Hepatocyte (in vitro differentiated cells): ENCODE measurements around the gene ITGB2. TPM values are rescaled to one million over a fixed set of nuclear protein-coding genes. Genes with fewer than 3 reads are reported as not detected.

Experiments used
- DNase-seq: peaks from one replicate; pipeline ENCODE4 v3.0.0-alpha.2; 2016; ENCODE audit warnings: low spot score
- H2AFZ ChIP-seq: fragments of 200-600 bp; sonication (generic); 2 replicates; pipeline ENCODE4 v1.6.0; 2016; ENCODE audit warnings: antibody characterized with exemption, mild to moderate bottlenecking
- H3K27ac ChIP-seq: fragments of 200-600 bp; sonication (generic); 2 replicates; pipeline ENCODE4 v1.5.1; 2016; ENCODE audit warnings: mild to moderate bottlenecking
- H3K27me3 ChIP-seq: fragments of 200-600 bp; sonication (generic); 2 replicates; pipeline ENCODE4 v1.6.1; 2016
- H3K36me3 ChIP-seq: fragments of 200-600 bp; sonication (generic); replicated peaks from 2 replicates; pipeline ENCODE4 v1.5.1; 2016; ENCODE audit warnings: low read depth; ENCODE audit not compliant: insufficient read depth
- H3K4me1 ChIP-seq: fragments of 200-600 bp; sonication (generic); 2 replicates; pipeline ENCODE4 v1.5.1; 2016; ENCODE audit warnings: mild to moderate bottlenecking, moderate library complexity; ENCODE audit not compliant: insufficient read depth
- H3K4me2 ChIP-seq: fragments of 200-600 bp; sonication (generic); 2 replicates; pipeline ENCODE4 v1.6.0; 2016
- H3K4me3 ChIP-seq: fragments of 200-600 bp; sonication (generic); 2 replicates; pipeline ENCODE4 v1.5.1; 2016; ENCODE audit warnings: mild to moderate bottlenecking
- H3K79me2 ChIP-seq: fragments of 200-600 bp; sonication (generic); 2 replicates; pipeline ENCODE4 v1.6.0; 2017; ENCODE audit warnings: mild to moderate bottlenecking
- H3K9me2 ChIP-seq: fragments of 200-600 bp; sonication (generic); replicated peaks from 2 replicates; pipeline ENCODE4 v1.6.0; 2017; ENCODE audit warnings: mild to moderate bottlenecking; ENCODE audit not compliant: insufficient read depth
- H3K9me3 ChIP-seq: fragments of 200-600 bp; sonication (generic); 2 replicates; pipeline ENCODE4 v1.5.1; 2016; ENCODE audit warnings: low read depth, mild to moderate bottlenecking
- H4K20me1 ChIP-seq: fragments of 200-600 bp; sonication (generic); 2 replicates; pipeline ENCODE4 v1.6.0; 2016; ENCODE audit warnings: mild to moderate bottlenecking; ENCODE audit not compliant: insufficient read depth, poor library complexity, severe bottlenecking
- CTCF ChIP-seq: fragments of 200-600 bp; sonication (generic); IDR thresholded peaks from 2 replicates; pipeline ENCODE4 v1.5.1; 2016; ENCODE audit warnings: antibody characterized with exemption, mild to moderate bottlenecking; ENCODE audit not compliant: poor library complexity
- EZH2 ChIP-seq: fragments of 200-600 bp; sonication (generic); IDR thresholded peaks from 2 replicates; pipeline ENCODE4 v1.6.1; 2016; ENCODE audit warnings: antibody characterized with exemption, mild to moderate bottlenecking, borderline replicate concordance
- EZH2phosphoT487 ChIP-seq: fragments of 200-600 bp; sonication (generic); IDR thresholded peaks from one replicate; pipeline ENCODE4 v1.6.1; 2018; ENCODE audit warnings: antibody characterized with exemption, mild to moderate bottlenecking, low read depth, moderate library complexity; ENCODE audit not compliant: unreplicated experiment, severe bottlenecking
- WGBS: methylation state at CpG from one replicate; pipeline ENCODE4 v1.1.6; 2016; ENCODE audit warnings: low lambda C conversion rate; ENCODE audit errors: missing lambda C conversion rate; 5-methylcytosine and 5-hydroxymethylcytosine counted together
- polyA plus RNA-seq: library from polyadenylated mRNA; unstranded; fragments of >200 nt; fragmentation: Nextera tagmentation; extraction: Ambion mirVana; gene quantifications from 2 replicates; pipeline ENCODE4 v1.2.1, GENCODE V29; 2016
- total RNA-seq: library from RNA; depleted of rRNA; stranded (reverse); fragments of >200 nt; gene quantifications from 2 replicates; pipeline ENCODE4 v1.2.3, GENCODE V29; 2014

Gene ITGB2
- total and polyA plus RNA-seq, 2 experiments from 2014 or later = 3.8 to 4.2 TPM

GRCh38 chr21:44870748-44871495, 49.8 kb downstream of the ITGB2 start:
- H3K27ac ChIP-seq = peak overlapping the region; percentile 89
- no peak overlapping the region for H3K4me3 ChIP-seq
- H4K20me1 ChIP-seq = peaks cover 61% of the 10 kb centered on the region
- H3K79me2 ChIP-seq = peaks cover 65% of the 10 kb centered on the region
- H3K9me3 ChIP-seq = no peaks in the 10 kb centered on the region
- H3K9me2 ChIP-seq = no peaks in the 10 kb centered on the region
- no peaks in the 10 kb centered on the region for H3K36me3 ChIP-seq
- peaks cover 37% of the 10 kb centered on the region for H3K4me1 ChIP-seq
- H3K27me3 ChIP-seq = no peaks in the 10 kb centered on the region
- H3K4me2 ChIP-seq = peak overlapping the region; percentile 81
- no peak overlapping the region for H2AFZ ChIP-seq
- TF ChIP-seq EZH2phosphoT487 (no peak), CTCF (no peak), EZH2 (no peak)
- no peak for DNase-seq
- 58% methylated on average over 10 of the region's 10 CpGs for WGBS

- Histone ChIP-seq H4K20me1 (peaks cover 70% of the 10 kb centered on the region), H3K4me2 (peak overlapping the region; percentile 81), H3K9me2 (no peaks in the 10 kb centered on the region), H2AFZ (no peak overlapping the region), H3K4me1 (peaks cover 45% of the 10 kb centered on the region), H3K79me2 (peaks cover 74% of the 10 kb centered on the region), H3K27me3 (no peaks in the 10 kb centered on the region), H3K9me3 (no peaks in the 10 kb centered on the region), H3K4me3 (no peak overlapping the region), H3K36me3 (no peaks in the 10 kb centered on the region), H3K27ac (peak overlapping the region; percentile 89)
- no peak for TF ChIP-seq CTCF
- TF ChIP-seq EZH2 = no peak
- TF ChIP-seq EZH2phosphoT487 = no peak
- WGBS = 47% methylated on average over 19 of the region's 19 CpGs
- DNase-seq = peak; percentile 90
These were observed 50.6 kb downstream of the ITGB2 start for GRCh38 chr21:44869781-44870747.

- Histone ChIP-seq H3K79me2 (peaks cover 88% of the 10 kb centered on the region), H3K27me3 (no peaks in the 10 kb centered on the region), H3K36me3 (no peaks in the 10 kb centered on the region), H2AFZ (no peak overlapping the region), H3K9me3 (no peaks in the 10 kb centered on the region), H3K27ac (peak overlapping the region; percentile 89), H3K9me2 (no peaks in the 10 kb centered on the region), H3K4me1 (peaks cover 49% of the 10 kb centered on the region), H4K20me1 (peaks cover 83% of the 10 kb centered on the region), H3K4me3 (no peak overlapping the region), H3K4me2 (peak overlapping the region; percentile 81)
- no peak for DNase-seq
- TF ChIP-seq EZH2phosphoT487 = no peak
- no peak for TF ChIP-seq EZH2
- TF ChIP-seq CTCF = no peak
- WGBS = 92% methylated on average over 7 of the region's 7 CpGs
These were observed 52.0 kb downstream of the ITGB2 start for GRCh38 chr21:44868707-44869106.
